GM10847 (cell line): ENCODE data around the gene RAD18.

Experiments used
- POLR2A ChIP-seq: IDR thresholded peaks from 2 replicates; pipeline ENCODE4 v1.6.1; 2011; ENCODE audit not compliant: insufficient read length; ENCODE audit errors: extremely low read depth

RAD18 gene

DNA sequence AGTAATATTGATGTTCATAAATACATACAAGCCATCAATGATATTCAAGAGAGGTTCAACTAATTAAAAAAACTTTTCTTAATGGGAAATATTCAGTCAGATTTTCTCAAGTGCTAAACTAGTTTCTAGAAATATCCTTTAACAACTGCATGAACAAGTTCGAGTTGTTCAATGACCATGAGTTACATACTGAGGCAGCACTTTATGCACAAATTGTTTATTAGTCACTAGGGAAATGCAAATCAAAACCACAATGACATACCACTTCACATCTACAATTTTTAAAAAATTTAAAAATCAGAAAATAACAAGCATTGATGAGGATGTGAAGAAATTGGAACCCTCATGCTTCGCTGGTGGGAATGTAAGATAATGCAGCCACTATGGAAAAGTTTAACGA lies 62.4 kb downstream of the RAD18 start:
- no peak for TF ChIP-seq POLR2A

DNA sequence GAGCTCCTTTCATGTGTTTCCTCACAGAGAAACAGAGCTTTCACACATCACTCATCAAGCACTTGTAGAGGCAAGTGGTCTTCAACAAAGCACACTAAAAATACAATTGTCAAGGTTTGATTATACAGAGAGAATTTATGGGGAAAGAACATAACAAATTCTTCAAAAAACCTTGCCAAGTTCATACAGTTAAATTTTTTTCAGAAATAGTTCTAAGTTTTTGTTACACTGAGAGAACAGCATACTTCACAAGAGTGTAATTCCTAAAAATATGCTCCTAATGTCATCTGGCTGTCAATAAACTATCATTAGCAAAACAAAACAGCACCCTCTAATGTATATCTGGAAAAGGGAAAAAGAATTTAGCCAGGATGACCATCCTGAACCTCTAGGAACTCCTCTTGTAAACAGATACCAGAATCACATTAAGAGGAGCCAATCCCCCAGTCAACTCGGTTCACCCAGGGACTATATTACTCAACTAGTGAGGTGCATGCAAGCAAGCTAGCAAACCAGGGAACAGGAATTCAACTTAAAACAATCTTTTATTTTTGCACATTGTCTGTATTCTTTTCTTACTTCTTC lies 63.3 kb downstream of the RAD18 start:
- TF ChIP-seq POLR2A, result no peak

DNA sequence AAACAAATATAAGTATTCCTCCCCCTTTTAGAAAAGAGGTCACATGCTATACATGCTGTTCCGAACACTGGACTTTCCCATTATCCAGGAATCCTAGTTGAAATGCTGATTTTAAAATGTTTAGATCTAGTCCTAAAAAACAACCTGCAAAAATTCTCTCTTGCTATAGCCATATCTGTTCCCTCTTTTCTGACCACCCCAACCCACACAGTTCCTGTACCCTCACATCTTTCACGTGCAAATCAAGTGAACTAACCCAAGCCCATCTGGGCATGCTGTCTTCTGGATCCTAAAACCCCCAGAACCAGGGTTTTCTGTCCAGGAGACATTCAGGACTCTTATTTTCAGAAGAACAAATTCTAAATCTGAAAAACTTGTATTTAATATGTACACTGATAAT lies 67.4 kb downstream of the RAD18 start:
- no peak for TF ChIP-seq POLR2A

DNA sequence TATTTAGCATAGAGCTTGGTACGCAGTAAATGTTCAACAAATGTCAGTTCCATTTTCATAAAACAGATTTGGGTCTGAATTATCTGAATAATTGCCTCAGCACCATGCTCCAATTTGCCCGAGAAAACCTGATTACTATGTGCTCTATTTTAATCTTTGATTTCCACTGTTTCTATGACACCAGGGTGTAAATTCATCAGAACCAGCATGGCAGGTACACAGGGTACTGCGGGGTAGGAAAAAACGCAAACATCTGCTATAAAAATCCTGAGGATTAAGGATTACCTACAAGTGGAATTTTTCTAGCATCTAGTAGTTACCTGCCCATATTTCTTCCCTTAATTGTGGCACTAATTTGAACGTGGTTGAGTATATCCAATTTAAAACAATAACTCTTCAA lies 70.3 kb downstream of the RAD18 start:
- no peak for TF ChIP-seq POLR2A

DNA sequence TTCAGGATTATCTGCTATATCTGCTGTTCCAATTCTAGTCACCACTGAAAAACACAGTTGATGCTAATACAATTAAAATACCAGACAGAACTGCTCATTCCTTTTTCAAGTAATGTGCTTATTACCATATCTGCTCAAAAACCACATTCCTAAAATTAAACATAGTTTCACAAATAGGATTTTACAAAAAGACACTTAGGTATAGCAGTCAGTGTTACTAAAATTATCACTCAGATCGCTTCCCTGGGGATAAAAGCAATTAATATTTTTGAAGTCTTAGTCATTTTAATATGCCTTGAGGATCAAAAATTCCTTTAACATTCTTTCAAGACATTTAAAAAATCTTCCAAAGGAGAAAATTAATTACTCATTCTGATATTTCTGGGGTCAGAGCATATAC lies 71.5 kb downstream of the RAD18 start:
- no peak for TF ChIP-seq POLR2A

DNA sequence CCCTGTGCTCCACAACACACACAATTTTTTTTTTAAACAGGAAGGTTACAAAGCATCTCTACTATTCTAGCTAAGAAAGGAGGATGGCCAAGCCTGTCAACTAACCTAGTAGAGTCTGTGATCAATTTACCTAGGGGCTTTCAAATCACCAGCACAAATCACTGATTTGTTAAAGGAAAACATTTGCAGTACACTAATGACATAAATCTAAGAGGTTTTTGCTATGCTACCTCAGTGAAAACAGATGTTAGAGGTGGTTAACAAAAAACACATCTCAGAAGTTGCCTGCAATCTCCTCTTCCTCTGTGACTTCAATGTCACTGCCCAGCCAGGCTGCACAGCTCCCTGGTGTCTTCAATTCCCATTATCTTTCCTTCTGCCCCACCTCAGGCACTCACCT lies 72.0 kb downstream of the RAD18 start:
- TF ChIP-seq POLR2A, result no peak

DNA sequence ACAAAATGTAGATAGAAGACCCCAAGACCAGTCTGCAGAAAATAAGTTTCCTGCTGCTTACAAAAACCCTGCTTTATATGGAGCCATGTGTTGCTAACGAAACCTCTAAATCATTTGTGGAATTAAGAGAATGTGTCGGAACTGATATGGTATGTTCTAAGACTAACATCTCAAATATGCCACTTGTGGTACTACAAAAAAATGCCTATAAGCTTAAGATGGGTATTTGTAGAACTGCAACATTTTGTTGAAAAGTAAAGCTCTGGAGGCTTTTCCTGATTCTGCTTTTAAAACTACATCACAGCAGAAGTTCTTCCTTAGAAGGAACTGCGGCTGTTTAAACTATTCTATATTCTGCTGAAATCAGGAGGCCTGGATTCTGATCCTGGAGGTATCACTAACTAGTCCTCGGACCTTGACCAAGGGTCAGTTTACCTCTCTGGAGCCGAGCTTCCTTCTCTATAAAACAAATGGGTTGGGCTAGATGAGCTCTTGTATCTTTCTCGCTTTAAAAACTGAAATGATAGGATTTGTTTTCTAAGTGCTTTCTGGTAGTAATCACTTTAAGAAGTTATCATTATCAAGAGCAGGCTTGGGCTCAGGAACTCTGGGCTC lies 74.9 kb downstream of the RAD18 start:
- no peak for TF ChIP-seq POLR2A

DNA sequence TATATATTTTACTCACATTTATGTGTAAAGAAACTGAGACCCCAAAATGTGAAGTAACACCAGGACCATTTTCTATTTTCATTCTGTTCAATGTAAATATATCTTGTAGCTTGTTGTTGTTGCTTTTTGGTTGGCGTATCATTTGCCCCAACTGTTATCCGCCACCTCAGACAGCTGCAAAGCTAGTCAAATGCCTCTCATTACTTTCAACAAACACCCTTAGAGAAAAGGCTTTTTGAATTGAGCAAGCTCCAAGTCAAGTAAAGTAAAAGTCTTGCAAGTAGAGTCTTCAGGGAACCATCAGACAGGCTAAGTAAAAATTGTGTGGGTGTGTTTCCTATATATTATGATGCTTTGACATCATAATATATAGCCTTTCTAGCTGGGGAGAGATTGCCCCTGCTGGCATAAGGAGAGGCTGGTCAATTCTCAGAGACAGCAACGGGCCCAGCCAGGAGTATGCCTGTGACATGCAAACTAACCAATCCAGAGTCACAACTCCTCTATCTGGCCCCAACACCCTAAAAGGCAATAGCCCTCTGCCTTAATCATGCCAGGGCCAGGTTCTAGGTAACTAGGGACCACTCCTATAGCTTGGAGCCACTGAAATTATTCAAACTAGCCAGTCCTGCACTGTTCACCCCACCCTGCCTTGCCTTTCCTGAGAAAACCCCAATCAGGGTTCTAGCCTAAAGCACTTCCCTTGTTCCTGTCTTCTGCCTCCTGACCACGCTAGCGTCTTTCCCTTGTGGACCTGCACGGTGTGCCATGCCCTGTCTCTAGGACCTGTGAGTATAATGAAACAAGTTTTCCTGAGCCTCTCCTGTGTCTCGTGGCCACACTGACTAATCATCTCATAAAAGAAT lies 75.6 kb downstream of the RAD18 start:
- no peak for TF ChIP-seq POLR2A

DNA sequence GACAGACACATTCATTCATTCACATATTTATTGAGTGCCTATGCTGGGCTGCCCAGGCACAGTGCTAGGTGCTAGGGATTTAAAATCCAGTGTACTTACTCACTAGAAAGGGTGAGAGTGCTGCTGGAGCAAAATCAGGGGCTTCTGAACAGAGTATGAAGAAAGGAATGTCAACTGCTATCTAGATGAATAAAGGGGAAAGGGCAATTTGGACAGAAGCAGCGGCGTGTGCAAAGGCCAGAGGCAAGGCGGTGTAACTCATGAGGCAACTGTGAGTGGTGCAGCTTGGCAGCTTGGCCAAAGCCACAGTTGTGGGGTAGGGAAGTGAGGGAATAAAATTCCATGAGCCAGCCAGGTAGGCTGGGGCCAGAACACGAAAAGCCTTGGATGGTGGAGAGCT lies 76.7 kb downstream of the RAD18 start:
- TF ChIP-seq POLR2A, result no peak

DNA sequence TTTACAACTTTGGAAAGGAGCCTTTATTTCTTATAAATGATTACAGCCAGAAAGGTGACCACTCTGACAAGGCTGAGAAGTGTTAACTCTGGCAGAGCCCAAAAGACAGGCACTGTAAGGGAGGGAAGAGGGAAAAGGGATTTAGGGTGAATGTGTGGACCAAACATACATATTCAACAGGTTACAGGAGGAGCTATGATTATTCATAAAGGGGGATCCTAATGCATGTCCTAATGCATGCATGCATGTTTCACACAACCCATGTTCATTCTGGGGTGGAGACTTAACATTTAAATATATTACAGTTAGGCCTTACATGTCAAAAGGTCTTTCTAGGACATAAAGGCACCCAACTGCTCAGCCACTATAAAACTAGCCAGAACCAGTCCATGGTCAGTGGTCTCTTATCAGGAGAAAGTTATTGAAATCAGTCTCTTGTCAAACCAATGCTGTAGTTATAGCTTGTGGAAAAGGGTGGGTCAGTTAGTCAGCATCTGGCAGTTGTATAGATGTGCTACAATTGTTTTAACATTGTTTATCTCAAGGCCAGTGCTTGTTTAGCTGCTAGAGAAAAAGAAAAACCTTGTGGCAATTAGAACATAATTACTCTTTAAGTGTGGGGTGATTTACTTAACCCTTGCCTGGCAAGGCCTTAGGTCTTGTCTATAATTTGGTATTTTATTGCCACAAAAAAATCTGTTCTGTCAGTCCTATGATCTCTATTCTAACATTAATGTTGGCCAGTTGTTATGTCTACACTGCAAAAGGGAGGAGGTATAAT lies 77.5 kb downstream of the RAD18 start:
- no peak for TF ChIP-seq POLR2A

DNA sequence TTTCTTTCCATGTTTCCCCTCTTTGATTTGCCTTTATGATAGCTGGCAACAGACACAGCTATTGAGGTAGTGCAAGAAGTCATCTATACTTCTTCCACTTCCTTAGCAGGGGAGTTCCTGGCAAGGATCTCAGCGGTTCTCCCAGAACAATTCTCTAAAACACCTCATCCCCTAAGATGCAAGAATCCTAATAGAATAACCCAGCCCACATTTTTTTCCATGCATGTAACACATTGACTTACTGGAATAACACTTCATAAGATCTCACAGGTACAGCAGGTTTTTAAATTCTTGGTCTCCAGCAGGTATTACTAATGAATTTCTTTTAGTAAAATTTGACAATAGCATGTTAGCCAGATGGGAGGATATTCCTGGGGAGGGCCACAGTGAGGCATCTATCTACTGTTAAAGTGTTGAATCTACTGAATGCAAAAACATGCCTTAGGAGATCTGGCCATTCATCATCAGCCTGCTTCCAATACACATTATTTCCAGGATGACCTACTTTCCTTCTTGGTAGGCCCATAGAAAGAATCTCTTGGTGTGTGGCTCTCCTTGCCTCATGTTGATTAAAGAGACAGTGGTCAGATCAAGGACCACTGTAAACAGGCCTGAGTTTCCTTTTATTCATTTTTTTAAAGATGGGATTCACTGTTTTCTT lies 78.5 kb downstream of the RAD18 start:
- no peak for TF ChIP-seq POLR2A

DNA sequence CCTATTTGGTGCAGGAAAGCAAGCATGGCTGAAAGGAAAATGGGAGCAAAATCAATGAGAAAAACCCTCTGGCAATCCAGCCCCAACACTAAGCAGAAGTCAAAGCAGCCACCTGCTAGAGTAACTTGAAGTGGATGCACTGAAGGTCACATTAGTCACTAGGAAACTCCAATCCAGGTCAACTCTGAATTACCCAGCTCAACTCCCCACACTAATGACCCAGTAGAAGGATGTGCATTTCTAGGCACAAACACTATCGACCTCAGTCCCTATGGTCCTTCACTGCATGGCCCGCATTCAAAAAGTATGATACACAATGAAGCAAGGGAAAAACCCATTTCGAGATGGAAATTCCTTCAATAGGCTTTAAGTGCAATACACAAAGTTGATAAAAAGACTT lies 80.6 kb downstream of the RAD18 start:
- no peak for TF ChIP-seq POLR2A

DNA sequence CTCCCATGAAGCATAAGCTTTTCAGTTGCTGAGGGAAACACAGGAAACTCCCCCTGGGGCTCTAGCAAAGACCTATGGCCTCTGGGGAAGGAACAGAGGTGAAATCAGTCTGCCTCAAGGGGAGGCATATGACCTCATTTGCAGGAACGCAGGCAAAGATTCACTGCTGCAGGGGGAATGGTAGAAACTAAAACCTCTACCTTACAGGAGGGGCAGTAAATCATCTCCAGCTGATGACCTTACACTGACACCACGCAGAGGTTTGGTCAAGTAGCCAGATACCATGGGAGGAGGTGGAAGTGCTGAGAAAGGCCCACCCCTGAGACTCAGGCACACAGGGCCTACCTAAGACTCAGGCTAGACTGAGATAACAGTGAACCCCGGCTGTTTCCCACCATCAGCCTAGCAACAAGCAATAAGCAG lies 81.1 kb downstream of the RAD18 start:
- no peak for TF ChIP-seq POLR2A

DNA sequence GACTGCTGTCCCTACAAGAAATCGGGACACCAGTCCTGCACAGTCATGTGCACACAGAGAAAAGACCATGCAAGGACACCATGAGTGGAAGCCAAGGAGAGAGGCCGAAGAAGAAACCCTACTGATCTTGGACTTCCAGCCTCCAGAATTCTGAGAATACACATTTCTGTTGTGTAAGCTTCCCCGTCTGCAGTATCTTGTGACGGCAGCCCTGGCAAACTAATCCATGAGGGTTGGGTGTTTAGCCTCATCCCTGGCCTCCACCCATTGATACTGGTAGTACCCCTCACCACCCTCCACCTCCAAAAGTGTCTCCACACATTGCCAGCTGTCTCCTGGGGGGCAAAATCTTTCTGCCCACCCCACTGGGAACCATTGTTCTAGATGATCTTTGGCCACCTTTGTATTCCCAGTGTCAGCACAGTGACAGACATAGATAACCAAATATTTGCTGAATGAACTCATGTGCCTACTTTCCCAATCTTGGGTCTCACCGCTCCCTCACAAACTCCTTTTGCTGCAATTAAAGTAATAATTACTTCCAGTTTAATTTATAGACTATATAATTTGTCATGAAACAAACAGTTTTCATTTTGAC lies 83.8 kb downstream of the RAD18 start:
- no peak for TF ChIP-seq POLR2A

DNA sequence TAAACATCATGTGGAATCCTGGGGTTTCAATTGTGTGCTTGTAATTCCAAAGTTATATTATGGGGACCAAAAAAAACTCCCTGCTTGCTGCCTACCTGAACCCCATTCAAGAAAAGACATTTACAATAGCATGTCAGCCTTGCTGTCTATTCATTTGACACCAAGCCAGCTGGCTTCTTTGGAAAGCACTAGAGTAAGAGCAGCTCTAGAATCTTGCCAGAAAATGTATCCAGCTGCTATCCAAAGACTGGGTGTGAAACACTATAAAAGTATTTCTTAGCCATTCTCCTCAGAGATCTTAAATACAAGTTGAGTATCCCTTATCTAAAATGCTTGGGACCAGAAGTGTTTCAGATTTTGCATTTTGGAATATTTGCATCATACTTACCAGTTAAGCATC lies 87.4 kb downstream of the RAD18 start:
- no peak for TF ChIP-seq POLR2A

DNA sequence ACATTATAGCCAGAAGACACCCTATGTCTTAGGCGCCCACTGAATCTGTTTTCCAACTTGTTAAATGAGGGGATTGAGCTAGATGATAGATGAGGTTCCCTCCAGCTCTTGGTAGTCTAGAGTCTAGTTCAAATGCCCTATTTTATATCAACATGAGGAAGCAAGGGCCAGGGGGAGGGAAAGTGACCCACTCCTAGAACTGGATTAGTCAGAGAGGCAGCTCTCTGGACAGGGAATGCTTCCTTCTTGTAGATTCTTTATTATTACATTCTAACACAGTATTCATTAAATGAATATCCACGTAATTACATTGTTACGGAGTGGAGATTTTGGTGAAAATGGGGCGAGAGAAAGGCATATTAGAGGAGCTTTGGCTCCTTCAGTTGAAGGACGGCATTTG lies 89.5 kb downstream of the RAD18 start:
- TF ChIP-seq POLR2A, result no peak
